GM12801 (cell line): Measurements from ENCODE around the gene MMP14.

Source experiments
- TF ChIP-seq, protein P1 (sequence below): IDR thresholded peaks from one replicate; pipeline ENCODE4 v1.5.1; 2011; ENCODE audit warnings: control low read depth; ENCODE audit not compliant: insufficient read length; ENCODE audit errors: extremely low read depth

The MMP14 gene

DNA sequence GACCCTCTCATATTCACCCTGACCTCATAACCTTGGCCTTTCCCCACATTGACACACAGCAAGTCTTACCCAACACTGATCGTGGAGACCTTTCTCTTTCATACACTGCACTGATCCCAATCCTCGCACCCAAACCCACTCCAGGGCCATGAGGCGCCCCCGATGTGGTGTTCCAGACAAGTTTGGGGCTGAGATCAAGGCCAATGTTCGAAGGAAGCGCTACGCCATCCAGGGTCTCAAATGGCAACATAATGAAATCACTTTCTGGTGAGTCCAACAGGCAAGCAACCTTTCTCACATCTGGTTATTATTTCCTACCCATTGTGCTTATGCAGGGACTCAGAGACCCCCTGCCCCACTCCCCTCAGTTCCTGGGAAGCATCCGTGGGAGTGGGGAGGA is 5.4 kb downstream of the MMP14 start:
- TF ChIP-seq, protein P1, sequence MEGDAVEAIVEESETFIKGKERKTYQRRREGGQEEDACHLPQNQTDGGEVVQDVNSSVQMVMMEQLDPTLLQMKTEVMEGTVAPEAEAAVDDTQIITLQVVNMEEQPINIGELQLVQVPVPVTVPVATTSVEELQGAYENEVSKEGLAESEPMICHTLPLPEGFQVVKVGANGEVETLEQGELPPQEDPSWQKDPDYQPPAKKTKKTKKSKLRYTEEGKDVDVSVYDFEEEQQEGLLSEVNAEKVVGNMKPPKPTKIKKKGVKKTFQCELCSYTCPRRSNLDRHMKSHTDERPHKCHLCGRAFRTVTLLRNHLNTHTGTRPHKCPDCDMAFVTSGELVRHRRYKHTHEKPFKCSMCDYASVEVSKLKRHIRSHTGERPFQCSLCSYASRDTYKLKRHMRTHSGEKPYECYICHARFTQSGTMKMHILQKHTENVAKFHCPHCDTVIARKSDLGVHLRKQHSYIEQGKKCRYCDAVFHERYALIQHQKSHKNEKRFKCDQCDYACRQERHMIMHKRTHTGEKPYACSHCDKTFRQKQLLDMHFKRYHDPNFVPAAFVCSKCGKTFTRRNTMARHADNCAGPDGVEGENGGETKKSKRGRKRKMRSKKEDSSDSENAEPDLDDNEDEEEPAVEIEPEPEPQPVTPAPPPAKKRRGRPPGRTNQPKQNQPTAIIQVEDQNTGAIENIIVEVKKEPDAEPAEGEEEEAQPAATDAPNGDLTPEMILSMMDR: no peak

DNA sequence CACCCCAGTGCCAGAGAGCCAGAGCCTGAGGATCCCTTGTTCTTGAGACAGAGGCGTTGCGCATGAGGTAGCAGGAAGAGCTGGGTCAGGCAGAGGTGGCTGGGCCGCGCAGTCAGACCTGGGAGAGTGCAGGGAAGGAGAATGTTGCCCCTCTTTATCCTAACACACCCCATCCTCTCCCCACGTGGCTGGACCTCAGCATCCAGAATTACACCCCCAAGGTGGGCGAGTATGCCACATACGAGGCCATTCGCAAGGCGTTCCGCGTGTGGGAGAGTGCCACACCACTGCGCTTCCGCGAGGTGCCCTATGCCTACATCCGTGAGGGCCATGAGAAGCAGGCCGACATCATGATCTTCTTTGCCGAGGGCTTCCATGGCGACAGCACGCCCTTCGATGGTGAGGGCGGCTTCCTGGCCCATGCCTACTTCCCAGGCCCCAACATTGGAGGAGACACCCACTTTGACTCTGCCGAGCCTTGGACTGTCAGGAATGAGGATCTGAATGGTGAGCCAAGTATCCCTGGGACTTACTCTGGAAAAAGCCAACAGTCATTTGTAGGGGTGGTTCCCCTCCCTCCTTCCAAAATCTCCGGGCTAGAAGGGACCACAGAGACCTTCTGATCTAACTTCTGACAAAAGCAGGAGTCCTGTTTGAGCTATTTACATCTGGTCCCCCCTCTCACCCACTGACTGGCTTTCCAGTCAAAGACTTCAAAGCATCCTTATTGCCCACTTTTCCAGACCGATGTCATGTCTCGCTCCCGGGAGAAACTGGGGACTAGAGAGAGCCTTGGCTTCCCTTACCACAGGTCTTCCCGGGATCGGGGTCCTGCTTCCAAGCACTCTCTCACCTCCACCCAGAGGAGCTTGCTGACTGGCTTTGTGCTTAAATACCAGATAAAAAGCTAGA is 6.1 kb downstream of the MMP14 start:
- TF ChIP-seq, protein P1: no peak

DNA sequence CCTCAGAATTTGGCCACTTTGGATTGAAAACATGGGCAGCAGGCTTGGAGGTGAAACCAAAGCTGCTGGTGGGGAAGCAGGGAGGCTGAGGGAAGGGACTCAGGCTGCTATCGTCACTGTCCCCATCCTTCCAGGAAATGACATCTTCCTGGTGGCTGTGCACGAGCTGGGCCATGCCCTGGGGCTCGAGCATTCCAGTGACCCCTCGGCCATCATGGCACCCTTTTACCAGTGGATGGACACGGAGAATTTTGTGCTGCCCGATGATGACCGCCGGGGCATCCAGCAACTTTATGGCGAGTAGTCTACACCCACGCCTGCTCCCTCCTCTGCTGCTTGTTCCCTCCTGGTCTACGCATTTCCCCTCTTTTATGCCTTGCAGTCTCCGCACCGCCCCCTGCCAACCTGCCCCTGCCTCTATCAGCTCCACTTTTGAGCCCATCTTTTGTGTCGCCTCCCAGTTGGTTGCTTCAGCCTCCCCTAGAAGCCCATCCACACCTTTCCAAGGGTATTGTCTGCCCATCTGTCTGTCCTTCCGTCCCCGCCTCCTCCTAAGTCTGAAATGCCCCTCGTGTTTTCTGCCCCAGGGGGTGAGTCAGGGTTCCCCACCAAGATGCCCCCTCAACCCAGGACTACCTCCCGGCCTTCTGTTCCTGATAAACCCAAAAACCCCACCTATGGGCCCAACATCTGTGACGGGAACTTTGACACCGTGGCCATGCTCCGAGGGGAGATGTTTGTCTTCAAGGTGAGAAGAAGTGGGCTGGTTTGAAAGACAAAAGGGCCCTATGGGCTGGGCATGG is 6.9 kb downstream of the MMP14 start:
- TF ChIP-seq, protein P1: no peak

DNA sequence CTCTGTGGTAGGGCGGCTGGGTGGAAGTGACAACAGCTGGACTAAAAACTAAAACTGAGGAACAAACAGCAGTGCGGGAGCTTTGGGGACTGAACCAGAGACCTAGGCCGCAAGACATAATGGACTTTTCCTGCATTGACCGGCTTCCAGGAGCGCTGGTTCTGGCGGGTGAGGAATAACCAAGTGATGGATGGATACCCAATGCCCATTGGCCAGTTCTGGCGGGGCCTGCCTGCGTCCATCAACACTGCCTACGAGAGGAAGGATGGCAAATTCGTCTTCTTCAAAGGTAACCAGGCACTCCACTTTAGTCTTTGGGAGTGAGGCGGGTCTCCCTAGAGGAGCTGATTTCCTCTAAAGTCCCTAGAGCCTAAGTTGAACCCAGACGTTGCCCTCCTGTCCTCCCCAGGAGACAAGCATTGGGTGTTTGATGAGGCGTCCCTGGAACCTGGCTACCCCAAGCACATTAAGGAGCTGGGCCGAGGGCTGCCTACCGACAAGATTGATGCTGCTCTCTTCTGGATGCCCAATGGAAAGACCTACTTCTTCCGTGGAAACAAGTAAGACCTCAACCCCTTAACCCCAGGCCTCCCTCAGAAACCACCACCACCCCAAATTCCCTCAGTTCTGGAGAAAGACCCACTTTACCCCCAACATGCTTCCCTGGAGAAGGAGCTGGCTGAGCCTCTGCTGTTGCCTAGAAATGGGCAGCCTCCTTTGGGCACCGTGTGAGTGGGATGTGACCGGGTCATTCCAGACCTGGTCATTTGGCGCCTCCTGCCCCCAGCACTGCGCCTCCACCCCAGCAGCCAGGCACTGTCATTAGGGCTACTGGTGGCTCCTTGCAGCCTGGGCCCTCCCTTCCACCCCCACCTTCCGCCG is 8.1 kb downstream of the MMP14 start:
- TF ChIP-seq, protein P1: no peak

DNA sequence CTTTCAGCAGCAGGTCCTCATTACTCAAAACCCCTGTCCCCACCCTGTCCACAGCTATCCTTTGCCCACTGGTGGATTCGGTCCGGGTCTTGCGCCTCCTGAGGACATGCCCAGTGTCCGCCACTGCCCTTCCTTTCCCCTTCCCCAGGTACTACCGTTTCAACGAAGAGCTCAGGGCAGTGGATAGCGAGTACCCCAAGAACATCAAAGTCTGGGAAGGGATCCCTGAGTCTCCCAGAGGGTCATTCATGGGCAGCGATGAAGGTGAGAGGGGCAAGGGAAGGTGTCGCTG is 8.7 kb downstream of the MMP14 start:
- TF ChIP-seq, protein P1: no peak

DNA sequence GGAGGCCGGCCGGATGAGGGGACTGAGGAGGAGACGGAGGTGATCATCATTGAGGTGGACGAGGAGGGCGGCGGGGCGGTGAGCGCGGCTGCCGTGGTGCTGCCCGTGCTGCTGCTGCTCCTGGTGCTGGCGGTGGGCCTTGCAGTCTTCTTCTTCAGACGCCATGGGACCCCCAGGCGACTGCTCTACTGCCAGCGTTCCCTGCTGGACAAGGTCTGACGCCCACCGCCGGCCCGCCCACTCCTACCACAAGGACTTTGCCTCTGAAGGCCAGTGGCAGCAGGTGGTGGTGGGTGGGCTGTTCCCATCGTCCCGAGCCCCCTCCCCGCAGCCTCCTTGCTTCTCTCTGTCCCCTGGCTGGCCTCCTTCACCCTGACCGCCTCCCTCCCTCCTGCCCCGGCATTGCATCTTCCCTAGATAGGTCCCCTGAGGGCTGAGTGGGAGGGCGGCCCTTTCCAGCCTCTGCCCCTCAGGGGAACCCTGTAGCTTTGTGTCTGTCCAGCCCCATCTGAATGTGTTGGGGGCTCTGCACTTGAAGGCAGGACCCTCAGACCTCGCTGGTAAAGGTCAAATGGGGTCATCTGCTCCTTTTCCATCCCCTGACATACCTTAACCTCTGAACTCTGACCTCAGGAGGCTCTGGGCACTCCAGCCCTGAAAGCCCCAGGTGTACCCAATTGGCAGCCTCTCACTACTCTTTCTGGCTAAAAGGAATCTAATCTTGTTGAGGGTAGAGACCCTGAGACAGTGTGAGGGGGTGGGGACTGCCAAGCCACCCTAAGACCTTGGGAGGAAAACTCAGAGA is 9.6 kb downstream of the MMP14 start:
- TF ChIP-seq, protein P1: no peak
